Sigmoid colon (tissue), 4 donors: ENCODE results near the gene VPS33A.

ENCODE experiments used
- CTCF ChIP-seq, 4 experiments: fragments of 450-650 bp in 3 of 4; fragments of 200-600 bp in 1 of 4; IDR thresholded peaks; one replicate each; pipeline ENCODE4 v1.5.1; 2016 to 2019; ENCODE audit warnings: antibody characterized with exemption in 4 of 4, mild to moderate bottlenecking in 3 of 4, moderate library complexity in 2 of 4
- EP300 ChIP-seq, 4 donors: sonication (generic); formaldehyde crosslinking; IDR thresholded peaks; one replicate each; pipeline ENCODE4 v1.6.1; 2017; ENCODE audit warnings: antibody characterized with exemption in 4 of 4
- POLR2A ChIP-seq, 2 donors: fragments of 450-650 bp; IDR thresholded peaks; one replicate each; pipeline ENCODE4 v1.6.1; 2016; ENCODE audit warnings: antibody characterized with exemption in 2 of 2, mild to moderate bottlenecking in 2 of 2, moderate library complexity in 2 of 2
- POLR2AphosphoS5 ChIP-seq, 4 donors: sonication (generic); formaldehyde crosslinking; IDR thresholded peaks; one replicate each; pipeline ENCODE4 v1.6.1; 2017; ENCODE audit warnings: antibody characterized with exemption in 4 of 4

GRCh38 chr12:122226366-122227125, 39.7 kb downstream of the VPS33A start:
- TF ChIP-seq POLR2AphosphoS5 (IDR thresholded peaks at IDR 0.05) (no peak), CTCF (IDR thresholded peaks at IDR 0.05) (no peak), POLR2A (IDR thresholded peaks at IDR 0.05) (no peak), EP300 (IDR thresholded peaks at IDR 0.05) (no peak)
